Measurements from ENCODE around the gene GABRE. TPM values are rescaled to one million over a fixed set of nuclear protein-coding genes. Genes with fewer than 3 reads are reported as not detected.

GABRE gene
- total and polyA plus RNA-seq, 2 of the 13 experiments (the other 11 are each of a cell fraction or from before 2014, with no cell fraction given): 12.2 to 66.2 TPM

GRCh38 chrX:151970661-151971060 is 3.8 kb downstream of the GABRE start (continued):
- TF ChIP-seq ZMYM4 (CRISPR knock-in tag; IDR thresholded peaks at IDR 0.05): peak; percentile 47; the same call in 1 of the 2 replicates
- TF ChIP-seq, protein P1, sequence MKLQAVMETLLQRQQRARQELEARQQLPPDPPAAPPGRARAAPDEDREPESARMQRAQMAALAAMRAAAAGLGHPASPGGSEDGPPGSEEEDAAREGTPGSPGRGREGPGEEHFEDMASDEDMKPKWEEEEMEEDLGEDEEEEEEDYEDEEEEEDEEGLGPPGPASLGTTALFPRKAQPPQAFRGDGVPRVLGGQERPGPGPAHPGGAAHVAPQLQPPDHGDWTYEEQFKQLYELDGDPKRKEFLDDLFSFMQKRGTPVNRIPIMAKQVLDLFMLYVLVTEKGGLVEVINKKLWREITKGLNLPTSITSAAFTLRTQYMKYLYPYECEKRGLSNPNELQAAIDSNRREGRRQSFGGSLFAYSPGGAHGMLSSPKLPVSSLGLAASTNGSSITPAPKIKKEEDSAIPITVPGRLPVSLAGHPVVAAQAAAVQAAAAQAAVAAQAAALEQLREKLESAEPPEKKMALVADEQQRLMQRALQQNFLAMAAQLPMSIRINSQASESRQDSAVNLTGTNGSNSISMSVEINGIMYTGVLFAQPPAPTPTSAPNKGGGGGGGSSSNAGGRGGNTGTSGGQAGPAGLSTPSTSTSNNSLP (IDR thresholded peaks at IDR 0.05; ENCODE audit: low read depth, low read length): 0 out of 2 replicates have a peak, but pooled peaks have one; percentile 26
- TF ChIP-seq ZNF713 (CRISPR knock-in tag; IDR thresholded peaks at IDR 0.05): no peak
- peak; percentile 35 for TF ChIP-seq XRCC5 (optimal IDR thresholded peaks at IDR 0.05; ENCODE audit: low read length)
- TF ChIP-seq REPIN1 (CRISPR knock-in tag; IDR thresholded peaks at IDR 0.05; ENCODE audit: borderline replicate concordance, low read depth): peak; percentile 46; the same call in 1 of the 2 replicates
- peak; percentile 19; the same call in 1 of the 2 replicates for TF ChIP-seq SMC3 (IDR thresholded peaks at IDR 0.05; ENCODE audit: low read length)
- 0 out of 2 replicates have a peak, but pooled peaks have one; percentile 42 for TF ChIP-seq ZNF331 (CRISPR knock-in tag; IDR thresholded peaks at IDR 0.05)
- peak; percentile 49; the same call in 1 of the 2 replicates for TF ChIP-seq THRA (CRISPR knock-in tag; IDR thresholded peaks at IDR 0.05; ENCODE audit: borderline replicate concordance)
- TF ChIP-seq BCLAF1 (IDR thresholded peaks at IDR 0.05): no peak
- peak; percentile 22; the same call in 1 of the 2 replicates for TF ChIP-seq FOXJ3 (CRISPR knock-in tag; IDR thresholded peaks at IDR 0.05; ENCODE audit: borderline replicate concordance)

Data from HepG2 (cell line).